ENCODE measurements around the gene NDRG2.
"Not testable (repeated sequence)": the region's sequence is repeated elsewhere in the genome, so short reads cannot be mapped to it uniquely, and the experiment has no call there.

NDRG2 gene

DNA sequence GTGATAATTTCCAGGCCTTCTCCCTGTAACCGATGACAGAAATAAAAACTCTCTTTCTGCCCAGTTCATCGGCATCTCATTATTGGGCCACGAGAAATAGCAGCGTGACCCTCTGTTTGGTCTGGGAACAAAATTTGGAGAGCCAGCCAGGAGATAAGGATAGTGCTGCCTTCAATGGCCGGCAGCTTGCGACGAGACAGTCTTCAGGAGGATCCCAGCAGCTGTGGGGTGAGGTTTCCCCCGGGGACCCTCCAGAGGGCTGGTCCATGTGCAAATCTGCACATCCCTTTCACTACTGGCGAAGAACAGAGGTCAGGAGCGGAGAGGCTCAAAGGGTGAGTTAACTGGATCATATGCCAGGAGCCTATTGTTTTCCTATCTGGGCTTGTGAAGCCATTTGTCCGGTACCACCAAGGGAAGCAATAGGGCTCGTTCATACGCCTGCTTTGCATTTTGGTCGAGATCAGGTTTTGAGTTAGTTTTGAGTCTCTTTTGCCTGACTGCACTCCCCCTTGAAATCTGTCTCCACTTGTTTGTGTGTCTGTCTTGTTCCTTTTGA lies 21.0 kb downstream of the NDRG2 start:
- DNase-seq = no peak

DNA sequence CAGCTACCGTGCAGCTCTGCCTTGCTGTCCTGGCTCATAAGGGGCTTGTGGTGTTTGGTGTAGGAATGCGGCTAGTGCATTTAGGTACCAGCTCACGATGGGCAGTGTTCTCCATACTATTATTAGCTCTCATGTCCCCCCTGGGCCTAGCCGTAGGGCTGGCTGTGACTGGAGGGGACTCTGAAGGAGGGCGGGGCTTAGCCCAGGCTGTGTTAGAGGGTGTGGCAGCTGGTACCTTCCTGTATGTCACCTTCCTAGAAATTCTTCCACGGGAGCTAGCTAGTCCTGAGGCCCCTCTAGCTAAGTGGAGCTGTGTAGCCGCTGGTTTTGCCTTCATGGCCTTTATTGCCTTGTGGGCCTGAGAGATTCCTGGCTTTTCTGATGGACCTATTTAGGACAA lies 23.6 kb downstream of the NDRG2 start:
- no peak for DNase-seq

DNA sequence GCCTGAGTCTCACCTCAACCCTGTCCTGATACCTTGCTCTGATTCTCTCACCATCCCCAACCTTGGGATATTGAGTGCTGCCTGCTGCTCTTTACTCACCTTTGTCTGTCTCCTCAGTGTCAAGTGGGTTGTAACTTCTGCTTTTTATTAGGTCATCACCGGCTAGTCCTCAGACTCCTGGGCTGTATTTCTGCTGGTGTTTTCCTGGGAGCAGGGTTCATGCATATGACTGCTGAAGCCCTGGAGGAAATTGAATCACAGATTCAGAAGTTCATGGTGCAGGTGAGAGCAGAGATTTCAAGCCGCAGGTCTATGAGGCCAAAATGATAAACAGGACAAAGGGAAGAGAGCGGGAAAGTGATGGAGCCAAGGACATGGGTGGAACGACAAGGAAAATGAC lies 25.3 kb downstream of the NDRG2 start:
- no peak for DNase-seq

DNA sequence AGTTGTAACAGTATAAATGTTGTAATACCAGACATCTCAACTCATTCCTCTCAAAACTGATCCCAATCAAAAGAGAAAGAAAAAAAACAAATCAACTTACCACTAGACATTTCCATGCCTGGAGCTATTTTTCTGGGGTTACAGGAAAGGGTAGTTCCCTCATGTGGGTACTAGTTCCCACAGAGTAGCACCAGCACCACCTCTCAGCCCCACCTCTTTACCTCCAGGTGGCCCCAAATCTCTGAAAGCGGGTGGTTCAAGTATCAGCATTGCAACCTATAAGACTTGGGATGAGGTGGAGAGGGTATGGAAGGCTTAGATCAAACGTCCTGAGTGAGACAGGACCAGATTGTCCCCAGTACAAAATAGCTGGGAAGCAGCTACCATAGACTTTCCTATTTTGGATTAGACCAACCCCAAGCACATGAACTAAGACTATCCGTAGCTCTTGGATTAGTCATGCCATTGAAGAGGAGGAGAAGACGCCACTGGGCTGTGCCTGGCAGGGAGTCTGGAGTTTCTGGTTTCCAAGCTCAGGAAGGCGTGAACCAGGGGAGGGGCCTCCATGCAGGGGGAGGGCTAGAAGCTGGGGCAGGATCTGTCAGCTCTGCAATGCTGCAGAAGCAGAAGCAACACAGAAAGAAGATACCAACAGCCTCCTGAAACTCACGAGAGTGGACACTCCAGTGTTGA lies 26.0 kb downstream of the NDRG2 start, which contains the start of gene SLC39A2:
TSS of gene SLC39A2 (plus strand) at position 620 of the 693 bp plus-strand sequence. CDS start 154 bp downstream, outside the sequence.
- DNase-seq = no peak

DNA sequence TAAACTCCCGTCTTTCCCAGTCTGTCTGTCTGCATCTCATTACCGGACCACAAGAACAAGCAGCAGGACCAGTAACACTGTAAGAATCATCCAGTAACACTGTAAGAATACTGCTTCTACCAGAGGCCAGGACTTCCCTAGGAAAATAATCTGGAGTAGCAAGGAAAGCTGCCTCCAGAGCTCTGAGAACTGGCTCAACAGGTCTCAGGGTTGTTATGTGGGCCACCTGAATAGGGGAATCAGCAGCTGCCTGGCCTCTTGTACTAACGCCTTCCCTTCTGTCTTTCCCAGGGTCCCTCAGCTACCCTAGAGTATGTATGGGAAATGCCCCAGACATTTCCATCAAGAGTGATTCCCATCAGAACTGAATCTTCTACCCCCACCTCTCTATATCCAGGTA lies 26.7 kb downstream of the NDRG2 start:
- no peak for DNase-seq

DNA sequence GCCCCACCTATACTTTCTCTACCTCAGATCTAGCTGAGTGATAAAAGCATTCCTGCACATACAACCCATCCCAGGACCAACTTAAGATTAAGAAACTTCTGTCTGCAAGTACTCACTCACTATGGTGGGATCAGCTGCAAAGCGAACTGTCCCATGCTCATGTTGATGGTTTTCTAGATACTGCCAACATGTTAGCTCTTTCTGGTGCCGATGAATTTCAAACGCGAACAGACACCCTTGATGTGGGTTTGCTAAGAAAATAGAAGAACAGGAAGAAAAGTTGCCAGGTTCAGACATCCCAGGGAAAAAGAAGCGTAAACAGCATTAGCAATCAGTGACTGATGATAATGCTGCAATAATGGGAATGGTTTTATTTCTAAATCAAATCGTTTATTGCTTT lies 27.3 kb downstream of the NDRG2 start:
- no peak for DNase-seq

DNA sequence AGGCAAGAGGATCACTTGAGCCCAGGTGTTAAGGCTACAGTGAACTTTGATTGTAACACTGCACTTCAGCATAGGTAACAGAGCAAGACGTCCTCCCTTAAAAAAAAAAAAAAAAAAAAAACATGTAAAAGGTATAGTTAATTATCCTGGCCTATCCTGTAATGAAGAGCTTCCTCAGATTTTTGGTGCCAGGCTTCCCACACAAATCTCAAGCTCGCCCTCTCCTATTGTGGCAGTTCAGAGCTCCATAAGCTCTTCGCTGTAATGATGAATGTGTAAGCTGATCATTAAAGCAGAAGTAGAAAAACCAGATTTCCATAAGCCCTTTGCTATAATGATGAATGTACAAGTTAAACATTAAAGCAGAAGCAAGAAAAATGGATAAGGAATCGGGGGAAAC lies 27.7 kb downstream of the NDRG2 start:
- no peak for DNase-seq

DNA sequence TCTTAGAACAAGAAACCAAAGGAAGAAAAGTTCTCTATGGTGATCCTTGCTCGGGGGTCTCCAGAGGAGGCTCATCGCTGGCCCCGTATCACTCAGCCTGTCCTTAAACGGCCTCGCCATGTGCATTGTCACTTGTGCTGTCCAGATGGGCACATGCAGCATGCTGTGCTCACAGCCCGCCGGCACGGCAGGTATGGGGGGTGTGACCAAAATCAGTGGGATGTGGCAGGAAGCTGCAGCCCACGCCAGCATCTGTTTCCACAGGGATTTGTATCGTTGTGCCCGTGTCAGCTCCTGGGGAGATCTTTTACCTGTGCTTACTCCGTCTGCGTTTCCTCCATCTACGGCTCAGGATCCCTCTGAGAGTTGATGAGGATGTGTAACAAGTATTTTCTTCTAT lies 28.3 kb downstream of the NDRG2 start:
- DNase-seq = no peak

DNA sequence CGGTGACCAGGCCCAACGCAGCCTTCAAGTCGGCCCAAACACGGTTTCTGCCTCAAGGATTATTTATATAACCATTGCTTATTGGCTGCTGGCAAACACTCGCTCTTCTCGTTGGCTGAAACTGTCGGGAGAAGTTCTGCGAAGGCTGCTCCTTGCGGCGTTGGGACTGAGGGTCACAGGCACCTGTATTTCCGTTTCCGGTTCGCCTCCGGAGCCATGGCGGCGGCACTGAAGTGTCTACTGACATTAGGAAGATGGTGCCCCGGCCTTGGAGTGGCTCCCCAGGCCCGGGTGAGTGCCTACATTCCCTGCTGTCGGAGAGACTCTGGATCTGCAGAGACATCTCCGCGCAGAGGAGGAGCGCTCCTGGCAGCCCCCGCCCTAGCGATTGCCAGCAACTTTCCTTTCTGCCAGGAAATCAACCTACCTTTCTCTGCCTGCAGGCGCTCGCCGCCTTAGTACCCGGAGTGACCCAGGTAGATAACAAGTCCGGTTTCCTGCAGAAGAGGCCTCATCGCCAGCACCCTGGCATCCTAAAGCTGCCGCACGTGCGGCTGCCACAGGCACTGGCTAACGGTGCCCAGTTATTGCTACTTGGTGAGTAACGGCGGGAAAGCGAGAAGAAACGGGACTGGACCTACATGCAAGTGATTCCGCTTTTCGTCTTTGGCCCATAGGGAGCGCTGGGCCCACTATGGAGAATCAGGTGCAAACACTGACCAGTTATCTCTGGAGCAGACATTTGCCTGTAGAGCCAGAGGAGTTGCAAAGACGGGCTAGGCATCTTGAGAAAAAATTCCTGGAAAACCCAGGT lies 34.9 kb downstream of the NDRG2 start, which contains the start of gene METTL17:
TSS of gene METTL17 (plus strand) at position 194 of the 814 bp plus-strand sequence. CDS start at position 217, 23 bp downstream.
- DNase-seq = peak; percentile 79

DNA sequence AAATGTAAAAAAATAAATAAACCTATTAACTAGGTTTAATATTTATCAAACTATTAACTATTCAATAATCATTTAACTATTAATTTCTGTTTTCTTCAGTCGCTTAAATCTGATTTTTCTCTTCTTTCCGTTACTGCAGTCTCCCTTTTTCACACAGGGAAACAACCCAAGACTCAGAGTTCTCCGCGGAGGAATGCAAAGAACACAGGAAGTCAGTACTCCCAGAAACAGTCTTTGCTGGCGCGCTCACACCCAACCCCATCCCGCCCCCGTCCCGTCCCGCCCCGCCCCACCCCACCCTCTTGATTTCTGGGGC lies 35.4 kb downstream of the NDRG2 start:
- DNase-seq = no peak

DNA sequence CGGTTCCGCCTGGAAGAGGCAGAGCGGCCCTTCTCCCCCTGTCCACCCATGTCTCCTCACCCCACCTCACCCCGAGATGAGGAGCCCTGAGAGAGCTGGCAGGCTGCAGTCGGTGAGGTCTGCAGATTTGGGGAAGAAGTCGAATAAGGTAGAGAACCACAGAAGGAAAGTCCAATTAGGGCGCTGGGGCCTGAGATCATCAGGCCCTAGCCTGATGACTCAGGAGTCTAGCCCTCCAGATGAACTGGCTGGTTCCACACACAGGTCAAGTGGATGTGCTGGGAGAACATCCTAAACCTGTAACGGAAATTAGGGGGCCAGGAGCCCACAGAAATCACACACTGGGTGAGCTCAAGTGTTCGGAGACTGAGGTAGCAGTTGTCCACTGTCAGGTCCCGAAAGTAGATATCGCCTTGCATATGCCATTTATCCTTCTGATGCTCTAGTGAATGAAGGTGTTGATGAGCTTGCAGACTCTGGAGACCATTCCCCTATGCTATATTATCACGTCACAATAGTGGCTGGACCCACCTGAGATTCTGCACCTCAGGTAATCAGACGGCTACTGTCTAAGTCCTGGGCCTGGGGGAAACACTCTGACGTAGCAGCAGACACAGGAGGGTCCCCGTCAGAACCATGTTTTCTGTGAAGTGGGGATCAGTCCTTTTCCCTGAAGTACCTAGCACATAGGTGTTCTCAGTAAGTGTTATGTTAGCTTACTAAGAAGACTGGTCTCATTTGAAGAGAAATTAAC lies 36.0 kb downstream of the NDRG2 start:
- no peak for DNase-seq

DNA sequence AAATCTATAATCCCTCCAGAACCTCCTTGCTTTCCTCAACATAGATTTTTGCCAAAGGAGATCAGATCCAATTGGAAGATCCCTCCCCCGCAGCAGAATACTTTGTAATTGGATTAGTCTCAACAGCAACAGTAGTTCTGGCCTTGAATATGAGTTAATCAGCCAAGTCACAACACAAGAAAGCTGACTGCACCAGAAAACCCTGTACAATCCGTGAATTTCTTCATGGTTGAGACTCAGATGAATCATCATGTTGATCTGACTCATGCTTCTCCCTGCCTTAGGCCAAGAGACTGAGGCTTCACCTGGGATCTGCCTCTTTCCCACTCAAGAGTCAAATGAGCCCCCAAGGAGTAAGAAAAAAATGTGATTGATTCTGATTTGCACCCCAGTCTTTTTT lies 38.0 kb downstream of the NDRG2 start:
- no peak for DNase-seq

DNA sequence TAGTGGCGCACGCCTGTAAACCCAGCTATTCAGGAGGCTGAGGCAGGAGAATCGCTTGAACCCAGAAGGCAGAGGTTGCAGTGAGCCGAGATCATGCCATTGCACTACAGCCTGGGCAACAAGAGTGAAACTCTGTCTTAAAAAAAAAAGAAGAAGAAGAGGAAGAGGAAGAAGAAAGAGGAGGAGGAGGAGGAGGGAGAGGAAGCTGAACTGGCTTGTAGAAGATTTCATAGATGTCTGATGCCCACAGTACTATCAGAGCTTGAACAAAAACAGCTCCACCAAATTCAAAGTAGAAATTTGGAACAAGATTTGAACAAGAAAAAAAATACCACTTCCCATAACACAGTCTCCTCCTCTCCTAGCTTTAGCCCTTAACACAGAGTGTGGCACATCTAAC lies 39.2 kb downstream of the NDRG2 start:
- not testable (repeated sequence) for DNase-seq

DNA sequence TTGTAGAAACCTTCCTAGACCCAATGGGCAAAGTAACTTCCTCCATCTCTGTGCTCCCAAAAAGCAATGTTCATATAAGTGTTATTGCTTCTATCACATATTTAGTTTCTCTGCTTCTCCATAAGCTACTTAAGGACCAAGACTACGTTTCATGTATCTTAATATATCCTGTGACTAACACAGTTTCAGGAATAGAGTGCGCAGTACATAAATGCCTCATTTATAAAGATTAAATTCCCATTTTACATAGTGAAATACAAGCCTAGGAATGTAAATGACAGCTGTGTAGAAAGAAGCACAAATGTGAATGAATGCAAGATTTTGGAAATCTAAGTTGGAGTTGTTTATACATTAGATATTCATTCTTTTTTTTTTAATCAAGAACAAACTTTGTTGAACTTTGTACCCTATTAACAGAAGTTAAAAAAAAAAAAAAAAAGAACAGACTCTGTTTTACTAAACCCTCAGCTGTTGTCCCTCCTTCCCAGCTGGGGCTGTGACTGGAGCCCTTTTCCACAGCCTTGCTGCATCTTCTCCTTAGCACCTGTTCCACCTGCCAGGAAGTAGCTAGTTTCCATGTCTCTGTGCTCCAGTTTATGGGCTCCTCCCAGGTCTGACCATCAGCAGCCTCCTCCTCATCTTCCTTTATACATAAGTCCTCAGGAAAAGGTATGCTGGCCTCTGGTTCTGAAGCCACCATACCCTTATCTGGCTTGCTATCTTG lies 42.1 kb downstream of the NDRG2 start:
- no peak for DNase-seq

DNA sequence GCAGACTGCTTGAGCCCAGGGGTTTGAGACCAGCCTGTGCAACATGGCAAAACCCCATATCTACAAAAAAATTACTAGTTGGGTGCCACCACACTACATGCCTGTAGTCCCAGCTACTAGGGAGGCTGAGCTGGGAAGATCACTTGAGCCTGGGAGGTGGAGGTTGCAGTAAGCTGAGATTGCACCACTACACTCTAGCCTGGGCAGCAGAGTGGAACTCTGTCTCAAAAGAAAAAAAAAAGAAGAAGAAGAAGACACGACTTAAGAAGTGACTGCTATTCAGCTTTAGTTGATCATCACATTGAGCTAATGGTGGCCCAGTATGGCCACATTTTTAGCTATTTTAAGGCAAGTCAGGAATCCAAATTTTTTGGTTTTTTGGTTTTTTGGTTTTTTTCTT lies 44.0 kb downstream of the NDRG2 start:
- no peak for DNase-seq

DNA sequence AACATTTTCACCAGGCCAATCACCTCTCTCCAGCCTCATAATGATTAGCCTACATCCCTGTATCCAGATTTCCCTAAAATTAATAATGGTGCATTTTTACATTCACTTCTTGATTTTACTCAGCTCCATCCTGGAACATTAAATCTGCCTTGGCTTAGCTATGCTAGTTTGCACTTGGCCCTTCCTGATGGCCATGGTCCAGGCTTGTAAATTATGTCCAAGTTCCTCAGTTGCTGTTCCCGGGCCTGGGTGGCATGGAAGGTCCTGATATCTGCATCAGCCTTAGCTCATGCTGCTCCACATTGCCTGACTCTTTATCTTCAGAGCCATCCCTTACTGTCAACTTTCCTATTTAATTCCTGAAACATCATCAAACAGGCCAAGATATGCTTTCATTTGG lies 46.2 kb downstream of the NDRG2 start:
- DNase-seq = no peak

DNA sequence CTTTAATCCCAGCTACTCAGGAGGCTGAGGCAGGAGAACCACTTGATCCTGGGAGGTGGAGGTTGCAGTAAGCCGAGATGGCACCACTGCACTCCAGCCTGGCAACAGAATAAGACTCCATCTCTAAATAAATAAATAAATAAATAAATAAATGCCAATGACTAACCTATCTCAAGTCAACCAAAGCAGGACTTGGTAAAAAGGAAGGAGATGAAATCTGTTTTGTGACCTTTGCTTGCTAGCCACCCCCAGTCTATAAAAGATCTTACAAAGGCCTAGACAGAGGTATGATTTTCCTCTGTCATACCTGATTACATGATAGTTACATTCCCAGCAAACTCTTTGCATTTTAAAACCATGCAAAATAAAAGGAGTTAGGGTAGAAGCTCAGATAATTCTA lies 48.6 kb downstream of the NDRG2 start:
- DNase-seq = no peak

DNA sequence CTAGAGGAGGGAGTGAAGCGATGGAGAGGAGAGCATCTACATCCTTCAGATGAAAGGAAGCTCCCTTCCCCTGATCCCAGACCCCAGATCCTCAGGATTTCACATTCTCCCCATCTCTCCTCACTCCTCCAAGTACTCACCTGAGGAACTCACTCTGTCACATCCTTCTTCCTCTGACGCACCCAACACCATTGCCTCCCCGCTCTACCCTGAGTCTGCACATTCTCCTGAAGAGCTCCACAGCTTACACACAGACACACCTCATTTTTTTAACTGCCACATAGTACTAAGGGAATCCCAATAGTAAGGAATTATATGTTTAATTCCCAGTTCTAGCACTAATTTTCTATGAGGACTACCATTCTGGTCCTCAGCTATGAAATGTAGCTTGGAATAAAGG lies 51.4 kb downstream of the NDRG2 start:
- DNase-seq = no peak

DNA sequence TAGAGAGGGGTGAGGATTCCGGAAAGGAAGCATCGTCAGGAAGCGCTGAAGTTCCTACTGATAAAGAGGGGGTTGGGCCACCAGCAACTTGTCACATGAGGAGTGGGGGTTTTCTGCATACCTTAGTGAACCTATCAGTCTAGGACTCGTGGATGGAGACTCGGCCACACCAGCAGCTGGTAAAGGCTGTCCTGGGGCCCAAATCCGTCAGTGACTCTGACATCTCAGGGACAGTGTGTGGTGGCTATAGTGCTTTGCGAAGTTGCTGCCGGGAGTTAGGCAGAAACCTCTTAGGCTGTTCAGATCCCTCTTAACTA lies 53.2 kb downstream of the NDRG2 start:
- no peak for DNase-seq

DNA sequence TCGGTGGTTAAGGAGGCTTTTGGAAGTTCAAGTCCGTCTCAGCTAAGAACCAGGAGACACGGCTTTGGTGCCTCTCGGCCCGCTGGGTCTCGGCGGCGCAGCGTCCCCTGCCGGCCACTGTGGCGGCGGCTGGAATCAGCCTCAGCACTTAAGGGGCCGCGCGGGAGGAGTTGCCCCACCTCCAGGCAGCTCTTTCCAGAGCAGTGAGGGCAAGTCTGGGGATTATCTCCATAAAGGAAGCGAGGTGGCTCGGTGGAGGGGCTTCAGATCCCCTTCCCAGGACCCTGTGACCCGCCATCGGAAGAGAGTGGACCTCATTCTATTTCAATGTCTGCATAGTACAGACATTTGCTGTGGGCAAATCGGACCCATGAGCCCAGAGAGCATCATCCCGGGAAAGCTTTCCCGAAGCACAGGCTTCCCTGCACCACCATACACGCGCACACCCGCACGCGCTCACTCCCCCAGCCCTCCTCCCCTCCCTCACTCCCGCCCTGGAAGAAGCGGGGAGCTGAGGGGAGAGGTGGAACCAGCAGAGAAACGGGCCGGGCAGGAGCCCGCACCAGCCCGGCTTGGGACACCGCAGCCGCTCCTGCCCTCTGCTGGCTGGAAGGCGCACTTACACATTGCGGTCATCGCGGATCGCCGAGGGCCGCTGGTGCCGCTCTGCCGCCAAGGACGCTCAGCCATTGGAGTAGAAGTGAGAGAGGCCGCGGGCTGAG lies 53.7 kb downstream of the NDRG2 start:
- peak; percentile 74 for DNase-seq

DNA sequence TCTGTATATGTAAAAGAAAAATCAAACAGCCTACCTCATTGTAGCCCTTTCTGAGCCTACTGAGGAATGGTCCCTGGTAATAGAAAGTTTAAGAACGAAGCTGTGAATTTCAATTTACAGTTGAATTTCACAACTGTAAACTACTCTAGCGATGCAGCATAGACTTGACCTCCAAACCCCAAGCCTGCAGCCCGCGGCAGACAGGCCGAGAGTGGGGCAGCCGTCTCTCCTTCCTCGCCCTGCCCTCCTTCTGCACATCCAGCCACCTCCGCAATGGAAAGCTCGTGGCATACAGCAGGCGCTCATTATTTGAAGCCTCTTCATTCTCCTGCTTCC lies 54.2 kb downstream of the NDRG2 start:
- DNase-seq = no peak

DNA sequence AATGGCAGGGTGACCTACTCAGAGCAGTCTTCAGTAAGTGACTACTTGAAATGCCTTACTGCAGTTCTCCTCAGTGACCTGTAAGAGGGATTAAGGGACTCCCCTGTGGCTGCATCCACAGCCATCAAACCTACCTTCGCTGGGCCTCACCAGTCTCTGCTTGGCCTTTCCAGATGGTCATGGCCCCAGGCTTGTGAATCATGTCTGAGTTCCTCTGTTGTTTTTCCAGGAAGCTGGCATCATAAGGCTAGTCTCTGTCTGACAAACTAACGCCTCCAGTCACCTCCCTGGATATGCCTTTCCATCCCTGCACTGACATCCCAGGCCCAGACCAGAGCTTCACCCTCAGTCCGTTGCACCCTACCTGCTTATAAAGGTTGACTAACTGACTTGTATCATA lies 55.5 kb downstream of the NDRG2 start:
- DNase-seq = no peak

Data from NCI-H345 (cell line).